A673 (cell line): ENCODE data around the gene PALD1. TPM values are rescaled to one million over a fixed set of nuclear protein-coding genes. Genes with fewer than 3 reads are reported as not detected.

Source experiments
- BruUV-seq: library from RNA; stranded (reverse); fragments of 400-500 nt; replicated peaks from 2 replicates; lab custom pipeline; 2021; lab: Mats Ljungman, UMichigan
- CTCF ChIA-PET: fragments of 300-600 bp; sonication (Branson Sonifier 250); formaldehyde crosslinking; loops from one replicate; lab custom pipeline; 2022; ENCODE audit warnings: antibody characterized with exemption; lab: Charles Lee
- POLR2A ChIA-PET: fragments of 300-600 bp; sonication (Branson Sonifier 250); formaldehyde crosslinking; loops from one replicate; lab custom pipeline; 2022; ENCODE audit warnings: antibody characterized with exemption; ENCODE audit not compliant: low non-redundant PET; lab: Charles Lee
- DNase-seq: peaks from one replicate; pipeline ENCODE4 v3.0.0-alpha.2; 2015; ENCODE audit warnings: low spot score
- H3K27ac ChIP-seq: fragments of 200-600 bp; sonication (generic); 2 replicates; pipeline ENCODE4 v1.5.1; 2016; ENCODE audit warnings: mixed run types, low read depth, mild to moderate bottlenecking, mixed read lengths, antibody characterized with exemption, low read length; ENCODE audit not compliant: poor library complexity, severe bottlenecking
- H3K27me3 ChIP-seq: fragments of 200-600 bp; sonication (generic); replicated peaks from 2 replicates; pipeline ENCODE4 v1.6.1; 2017; ENCODE audit warnings: mixed run types, low read depth, mild to moderate bottlenecking, mixed read lengths, antibody characterized with exemption, low read length; ENCODE audit not compliant: insufficient read depth, poor library complexity
- H3K36me3 ChIP-seq: fragments of 200-600 bp; sonication (generic); 2 replicates; pipeline ENCODE4 v1.6.1; 2016; ENCODE audit warnings: mixed run types, mild to moderate bottlenecking, mixed read lengths, antibody characterized with exemption, low read length; ENCODE audit not compliant: insufficient read depth, poor library complexity, severe bottlenecking
- H3K4me1 ChIP-seq: fragments of 200-600 bp; sonication (generic); 2 replicates; pipeline ENCODE4 v1.6.1; 2017; ENCODE audit warnings: mixed run types, mild to moderate bottlenecking, mixed read lengths, antibody characterized with exemption, low read length; ENCODE audit not compliant: insufficient read depth, poor library complexity, severe bottlenecking
- H3K4me3 ChIP-seq: fragments of 200-600 bp; sonication (generic); 2 replicates; pipeline ENCODE4 v1.5.1; 2016; ENCODE audit warnings: low read depth, mixed run types, mild to moderate bottlenecking, mixed read lengths, low read length; ENCODE audit not compliant: poor library complexity, severe bottlenecking
- H3K9me3 ChIP-seq: fragments of 200-600 bp; sonication (generic); 2 replicates; pipeline ENCODE4 v1.6.1; 2016; ENCODE audit warnings: mixed run types, low read depth, mild to moderate bottlenecking, mixed read lengths, antibody characterized with exemption, low read length; ENCODE audit not compliant: poor library complexity, severe bottlenecking
- EZH2 ChIP-seq: fragments of 200-600 bp; sonication (generic); IDR thresholded peaks from 2 replicates; pipeline ENCODE4 v1.6.1; 2017; ENCODE audit warnings: borderline replicate concordance, low read depth, mild to moderate bottlenecking, mixed read lengths, antibody characterized with exemption, low read length; ENCODE audit not compliant: poor library complexity, severe bottlenecking
- intact Hi-C: fragments of 100-400 bp; cut with micrococcal nuclease; formaldehyde crosslinking; loops from one replicate; pipeline ENCODE4 v1.10.0; 2022; ENCODE audit not compliant: unreplicated experiment
- total RNA-seq: library from RNA; stranded (reverse); gene quantifications from 2 replicates; pipeline ENCODE4 v1.2.3, GENCODE V29; 2021
- TF ChIP-seq, protein P1 (sequence below): fragments of 300-800, 200-600 bp; sonication (generic); conservative IDR thresholded peaks from 2 replicates; pipeline ENCODE4 v1.5.1; 2017; ENCODE audit warnings: low read depth, mild to moderate bottlenecking, antibody characterized with exemption, low read length, moderate library complexity, mixed read lengths

PALD1 gene
- total RNA-seq, 1 experiment from 2014 or later, result 9.0 TPM

DNA sequence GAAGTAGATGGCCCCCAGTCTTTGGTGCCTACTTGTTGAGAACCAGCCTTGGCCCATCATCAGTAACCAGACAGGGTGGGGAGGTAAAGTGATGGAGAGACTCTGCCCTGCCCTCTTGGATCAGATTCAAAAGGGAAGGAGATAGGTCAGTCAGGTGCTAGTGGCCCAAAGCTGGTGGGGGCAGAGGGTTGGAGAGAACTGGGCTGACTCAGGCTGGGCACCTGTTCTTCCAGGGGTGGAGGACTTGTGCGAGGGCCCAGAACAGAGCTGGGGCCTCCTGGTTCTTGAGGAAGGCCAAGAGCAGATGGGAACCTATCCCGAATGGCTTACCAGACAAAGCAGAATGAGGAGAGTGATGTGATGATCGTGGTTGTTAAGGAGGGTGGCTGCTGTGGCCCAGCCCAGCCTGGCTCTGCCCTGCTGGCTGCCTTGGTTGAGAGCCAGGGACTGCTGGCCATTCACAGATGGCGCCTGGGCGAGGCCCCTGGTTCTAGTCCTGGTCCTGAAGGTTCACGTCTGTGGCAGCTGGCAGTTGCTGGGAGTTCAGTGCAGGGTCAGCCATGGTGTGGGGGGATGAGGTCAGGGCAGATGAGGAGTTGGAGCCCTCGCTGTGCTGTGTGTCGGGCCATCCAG lies 36.6 kb downstream of the PALD1 start:
- CTCF ChIA-PET, result no interaction called here
- BruUV-seq, result no TSS peak
- TF ChIP-seq, protein P1, sequence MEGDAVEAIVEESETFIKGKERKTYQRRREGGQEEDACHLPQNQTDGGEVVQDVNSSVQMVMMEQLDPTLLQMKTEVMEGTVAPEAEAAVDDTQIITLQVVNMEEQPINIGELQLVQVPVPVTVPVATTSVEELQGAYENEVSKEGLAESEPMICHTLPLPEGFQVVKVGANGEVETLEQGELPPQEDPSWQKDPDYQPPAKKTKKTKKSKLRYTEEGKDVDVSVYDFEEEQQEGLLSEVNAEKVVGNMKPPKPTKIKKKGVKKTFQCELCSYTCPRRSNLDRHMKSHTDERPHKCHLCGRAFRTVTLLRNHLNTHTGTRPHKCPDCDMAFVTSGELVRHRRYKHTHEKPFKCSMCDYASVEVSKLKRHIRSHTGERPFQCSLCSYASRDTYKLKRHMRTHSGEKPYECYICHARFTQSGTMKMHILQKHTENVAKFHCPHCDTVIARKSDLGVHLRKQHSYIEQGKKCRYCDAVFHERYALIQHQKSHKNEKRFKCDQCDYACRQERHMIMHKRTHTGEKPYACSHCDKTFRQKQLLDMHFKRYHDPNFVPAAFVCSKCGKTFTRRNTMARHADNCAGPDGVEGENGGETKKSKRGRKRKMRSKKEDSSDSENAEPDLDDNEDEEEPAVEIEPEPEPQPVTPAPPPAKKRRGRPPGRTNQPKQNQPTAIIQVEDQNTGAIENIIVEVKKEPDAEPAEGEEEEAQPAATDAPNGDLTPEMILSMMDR, result no peak
- TF ChIP-seq EZH2, result no peak
- Histone ChIP-seq H3K36me3 (no peaks in the 10 kb centered on the region), H3K4me1 (peaks cover 7% of the 10 kb centered on the region), H3K4me3 (no peak overlapping the region), H3K27me3 (no peaks in the 10 kb centered on the region), H3K9me3 (no peaks in the 10 kb centered on the region), H3K27ac (no peak overlapping the region)
- POLR2A ChIA-PET, result no interaction called here
- DNase-seq, result no peak
- intact Hi-C loops, result no loop called here

DNA sequence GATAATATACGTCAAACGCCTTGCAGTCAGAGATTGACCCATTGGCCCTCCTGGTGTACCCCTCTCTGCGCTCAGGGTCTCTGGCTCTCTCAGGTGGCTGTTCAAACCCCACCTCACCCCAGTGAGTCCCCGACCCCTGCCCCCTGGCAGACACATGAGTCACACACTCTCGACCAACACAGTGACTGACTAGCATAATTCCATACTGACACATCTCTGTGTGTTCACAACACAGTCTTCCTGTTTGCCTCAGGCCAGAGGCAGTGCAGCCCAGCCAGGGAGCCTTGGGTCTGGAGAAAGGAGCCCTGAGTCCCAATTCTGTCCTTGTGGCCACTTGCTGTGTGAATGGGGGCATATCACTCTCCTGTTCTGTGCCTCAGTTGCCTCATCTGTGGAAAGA lies 40.1 kb downstream of the PALD1 start:
- no peak for TF ChIP-seq EZH2
- TF ChIP-seq, protein P1, result no peak
- CTCF ChIA-PET, result no interaction called here
- POLR2A ChIA-PET, result no interaction called here
- Histone ChIP-seq H3K4me1 (peaks cover 7% of the 10 kb centered on the region), H3K27ac (no peak overlapping the region), H3K36me3 (no peaks in the 10 kb centered on the region), H3K4me3 (no peak overlapping the region), H3K27me3 (no peaks in the 10 kb centered on the region), H3K9me3 (no peaks in the 10 kb centered on the region)
- no TSS peak for BruUV-seq
- DNase-seq, result no peak
- intact Hi-C loops, result no loop called here

DNA sequence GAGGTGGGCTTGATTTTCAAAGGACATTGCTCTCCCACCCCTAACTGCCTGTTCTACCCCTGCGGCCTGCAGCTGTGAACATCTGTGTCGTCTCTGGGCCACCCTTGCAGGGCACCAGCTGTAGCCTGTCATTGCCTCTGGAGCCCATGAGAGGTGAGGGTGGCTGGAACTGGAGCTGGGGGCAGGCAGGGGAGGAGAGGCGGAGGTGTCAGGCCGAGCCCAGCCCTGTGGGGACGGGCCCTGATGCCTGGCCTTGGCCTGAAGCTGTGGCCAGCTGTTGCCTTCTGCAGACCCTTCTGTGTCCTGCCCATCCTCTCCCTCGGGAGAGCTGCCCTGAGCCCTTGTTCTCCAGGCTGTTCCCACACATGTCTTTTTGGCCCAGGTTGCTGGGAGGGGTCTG lies 44.5 kb downstream of the PALD1 start:
- Histone ChIP-seq H3K4me1 (no peaks in the 10 kb centered on the region), H3K36me3 (no peaks in the 10 kb centered on the region), H3K27ac (no peak overlapping the region), H3K4me3 (no peak overlapping the region), H3K27me3 (no peaks in the 10 kb centered on the region), H3K9me3 (no peaks in the 10 kb centered on the region)
- no peak for TF ChIP-seq EZH2
- TF ChIP-seq, protein P1, result no peak
- ChIA-PET CTCF (no interaction called here), POLR2A (no interaction called here)
- DNase-seq, result no peak
- intact Hi-C loops, result no loop called here
- BruUV-seq, result no TSS peak
